ENCODE data around the gene KTI12. TPM values are rescaled to one million over a fixed set of nuclear protein-coding genes. Genes with fewer than 3 reads are reported as not detected.
A peak's percentile ranks its signal among the peaks of the same experiment; 100 is the strongest.
"Not testable (repeated sequence)": the region's sequence is repeated elsewhere in the genome, so short reads cannot be mapped to it uniquely, and the experiment has no call there.

Gene KTI12, protein sequence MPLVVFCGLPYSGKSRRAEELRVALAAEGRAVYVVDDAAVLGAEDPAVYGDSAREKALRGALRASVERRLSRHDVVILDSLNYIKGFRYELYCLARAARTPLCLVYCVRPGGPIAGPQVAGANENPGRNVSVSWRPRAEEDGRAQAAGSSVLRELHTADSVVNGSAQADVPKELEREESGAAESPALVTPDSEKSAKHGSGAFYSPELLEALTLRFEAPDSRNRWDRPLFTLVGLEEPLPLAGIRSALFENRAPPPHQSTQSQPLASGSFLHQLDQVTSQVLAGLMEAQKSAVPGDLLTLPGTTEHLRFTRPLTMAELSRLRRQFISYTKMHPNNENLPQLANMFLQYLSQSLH
- total RNA-seq, result 13.0 and 19.9 TPM in 2 replicates

DNA sequence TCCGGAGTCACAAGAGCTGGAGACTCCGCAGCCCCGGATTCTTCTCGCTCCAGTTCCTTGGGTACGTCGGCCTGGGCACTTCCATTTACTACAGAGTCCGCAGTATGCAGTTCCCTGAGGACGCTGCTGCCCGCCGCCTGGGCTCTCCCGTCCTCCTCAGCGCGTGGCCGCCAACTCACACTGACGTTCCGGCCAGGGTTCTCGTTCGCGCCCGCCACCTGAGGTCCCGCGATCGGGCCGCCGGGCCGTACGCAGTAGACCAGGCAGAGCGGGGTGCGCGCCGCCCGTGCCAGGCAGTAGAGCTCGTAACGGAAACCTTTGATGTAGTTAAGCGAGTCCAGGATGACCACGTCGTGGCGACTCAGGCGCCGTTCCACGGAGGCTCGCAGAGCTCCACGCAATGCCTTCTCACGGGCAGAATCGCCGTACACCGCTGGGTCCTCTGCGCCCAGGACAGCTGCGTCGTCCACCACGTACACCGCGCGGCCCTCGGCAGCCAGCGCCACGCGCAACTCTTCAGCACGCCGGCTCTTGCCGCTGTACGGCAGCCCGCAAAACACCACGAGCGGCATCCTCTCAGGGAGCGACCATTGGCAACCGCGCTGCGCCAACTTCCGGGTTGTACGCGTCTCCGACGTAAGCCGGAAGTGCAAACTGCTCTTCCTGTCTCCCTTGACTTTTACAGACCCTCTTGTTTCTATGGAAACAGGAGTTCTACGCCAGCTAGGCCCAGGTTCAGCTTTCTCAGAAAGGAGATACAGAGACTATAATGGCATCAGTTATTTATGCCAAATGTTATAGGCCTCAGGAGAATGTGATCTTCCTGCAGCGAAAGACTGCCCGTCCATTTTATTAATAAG is at the start of gene KTI12:
TSS of gene KTI12 (minus strand) at position 621 of the 860 bp plus-strand sequence. CDS start at position 572, 49 bp downstream.
- DNase-seq (ENCODE audit: low read depth), result peak; percentile 79
- Histone ChIP-seq H3K27me3 (ENCODE audit: control insufficient read depth, insufficient read depth, low read length) (no peaks in the 10 kb centered on the region), H3K36me3 (ENCODE audit: control insufficient read depth, insufficient read depth, low read length) (no peaks in the 10 kb centered on the region), H3K4me3 (ENCODE audit: low read depth, low read length) (peak within 1 kb of the TSS; percentile 100)
- TF ChIP-seq, protein P1, sequence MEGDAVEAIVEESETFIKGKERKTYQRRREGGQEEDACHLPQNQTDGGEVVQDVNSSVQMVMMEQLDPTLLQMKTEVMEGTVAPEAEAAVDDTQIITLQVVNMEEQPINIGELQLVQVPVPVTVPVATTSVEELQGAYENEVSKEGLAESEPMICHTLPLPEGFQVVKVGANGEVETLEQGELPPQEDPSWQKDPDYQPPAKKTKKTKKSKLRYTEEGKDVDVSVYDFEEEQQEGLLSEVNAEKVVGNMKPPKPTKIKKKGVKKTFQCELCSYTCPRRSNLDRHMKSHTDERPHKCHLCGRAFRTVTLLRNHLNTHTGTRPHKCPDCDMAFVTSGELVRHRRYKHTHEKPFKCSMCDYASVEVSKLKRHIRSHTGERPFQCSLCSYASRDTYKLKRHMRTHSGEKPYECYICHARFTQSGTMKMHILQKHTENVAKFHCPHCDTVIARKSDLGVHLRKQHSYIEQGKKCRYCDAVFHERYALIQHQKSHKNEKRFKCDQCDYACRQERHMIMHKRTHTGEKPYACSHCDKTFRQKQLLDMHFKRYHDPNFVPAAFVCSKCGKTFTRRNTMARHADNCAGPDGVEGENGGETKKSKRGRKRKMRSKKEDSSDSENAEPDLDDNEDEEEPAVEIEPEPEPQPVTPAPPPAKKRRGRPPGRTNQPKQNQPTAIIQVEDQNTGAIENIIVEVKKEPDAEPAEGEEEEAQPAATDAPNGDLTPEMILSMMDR (IDR thresholded peaks at IDR 0.05; ENCODE audit: insufficient read depth, low read length, poor library complexity, severe bottlenecking), result no peak

DNA sequence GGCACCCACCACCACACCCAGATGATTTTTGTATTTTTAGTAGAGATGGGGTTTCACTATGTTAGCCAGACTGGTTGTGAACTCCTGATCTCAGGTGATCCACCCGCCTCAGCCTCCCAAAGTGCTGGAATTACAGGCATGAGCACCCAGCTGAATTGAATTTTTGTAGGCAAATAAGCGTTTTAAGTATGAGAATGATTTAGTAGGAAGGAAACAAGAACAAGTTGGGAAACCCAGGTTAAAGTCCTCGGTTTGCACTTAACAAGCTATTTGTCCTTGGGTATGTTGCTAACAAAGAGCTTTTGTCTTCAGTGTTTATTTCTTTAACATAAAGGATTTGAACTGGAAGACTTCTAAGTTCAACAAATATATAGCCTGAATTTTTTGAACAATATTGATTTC is 46.4 kb upstream of the KTI12 start:
- TF ChIP-seq, protein P1 (IDR thresholded peaks at IDR 0.05; ENCODE audit: insufficient read depth, low read length, poor library complexity, severe bottlenecking), result no peak
- H3K27me3 ChIP-seq (ENCODE audit: control insufficient read depth, insufficient read depth, low read length), result no peaks in the 10 kb centered on the region
- H3K4me3 ChIP-seq (ENCODE audit: low read depth, low read length), result no peak overlapping the region
- DNase-seq (ENCODE audit: low read depth), result no peak
- no peaks in the 10 kb centered on the region for H3K36me3 ChIP-seq (ENCODE audit: control insufficient read depth, insufficient read depth, low read length)

DNA sequence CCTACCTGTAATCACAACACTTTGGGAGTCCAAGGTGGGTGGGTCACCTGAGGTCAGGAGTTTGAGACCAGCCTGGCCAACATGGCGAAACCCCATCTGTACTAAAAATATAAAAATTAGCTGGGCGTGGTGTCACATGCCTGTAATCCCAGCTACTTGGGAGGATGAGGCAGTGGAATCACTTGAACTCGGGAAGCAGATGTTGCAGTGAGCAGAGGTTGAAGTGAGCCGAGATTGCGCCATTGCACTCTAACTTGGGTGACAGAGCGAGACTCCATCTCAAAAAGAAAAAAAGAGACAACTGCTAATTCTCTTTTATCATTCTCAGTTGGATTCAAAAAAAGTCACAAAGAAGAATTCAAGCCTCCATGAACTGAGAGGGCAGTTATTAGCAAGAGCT is 43.7 kb upstream of the KTI12 start:
- H3K36me3 ChIP-seq (ENCODE audit: control insufficient read depth, insufficient read depth, low read length); H3K4me3 ChIP-seq (ENCODE audit: low read depth, low read length); H3K27me3 ChIP-seq (ENCODE audit: control insufficient read depth, insufficient read depth, low read length); DNase-seq (ENCODE audit: low read depth): not testable (repeated sequence)

DNA sequence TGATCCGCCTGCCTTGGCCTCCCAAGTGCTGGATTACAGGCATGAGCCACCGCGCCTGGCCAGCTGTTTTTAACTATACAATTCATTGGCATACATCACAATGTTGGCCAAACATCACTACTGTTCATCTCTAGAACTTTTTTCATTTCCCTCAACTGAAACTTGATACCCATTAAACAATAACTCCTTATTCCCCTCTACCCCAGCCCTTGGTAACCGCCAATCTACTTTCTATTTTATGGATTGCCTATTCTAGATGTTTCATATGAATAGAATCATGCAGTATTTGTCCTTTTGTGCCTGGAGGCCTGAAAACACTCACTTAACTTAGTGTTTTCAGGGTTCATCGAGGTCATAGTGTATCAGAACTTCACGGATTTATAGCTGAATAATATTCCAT is 38.7 kb upstream of the KTI12 start:
- no peak for DNase-seq (ENCODE audit: low read depth)
- H3K36me3 ChIP-seq (ENCODE audit: control insufficient read depth, insufficient read depth, low read length), result no peaks in the 10 kb centered on the region
- TF ChIP-seq, protein P1 (IDR thresholded peaks at IDR 0.05; ENCODE audit: insufficient read depth, low read length, poor library complexity, severe bottlenecking), result no peak
- no peak overlapping the region for H3K4me3 ChIP-seq (ENCODE audit: low read depth, low read length)
- H3K27me3 ChIP-seq (ENCODE audit: control insufficient read depth, insufficient read depth, low read length), result no peaks in the 10 kb centered on the region

DNA sequence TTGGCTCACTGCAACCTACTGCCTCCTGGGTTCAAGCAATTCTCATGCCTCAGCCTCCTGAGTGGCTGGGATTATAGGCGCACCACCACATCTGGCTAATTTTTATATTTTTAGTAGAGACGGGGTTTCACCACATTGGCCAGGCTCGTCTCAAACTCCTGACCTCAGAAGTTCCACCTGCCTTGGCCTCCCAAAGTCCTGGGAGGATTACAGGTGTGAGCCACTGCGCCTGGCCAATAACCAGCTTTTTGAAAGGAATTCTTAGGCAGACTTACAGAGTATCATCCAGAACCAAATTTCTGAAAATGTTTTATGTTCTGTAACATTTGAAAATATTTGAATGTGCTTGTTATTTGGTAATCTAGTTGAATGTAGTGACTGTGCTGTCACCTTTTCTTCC is 37.1 kb upstream of the KTI12 start:
- H3K36me3 ChIP-seq (ENCODE audit: control insufficient read depth, insufficient read depth, low read length), result no peaks in the 10 kb centered on the region
- TF ChIP-seq, protein P1 (IDR thresholded peaks at IDR 0.05; ENCODE audit: insufficient read depth, low read length, poor library complexity, severe bottlenecking), result no peak

DNA sequence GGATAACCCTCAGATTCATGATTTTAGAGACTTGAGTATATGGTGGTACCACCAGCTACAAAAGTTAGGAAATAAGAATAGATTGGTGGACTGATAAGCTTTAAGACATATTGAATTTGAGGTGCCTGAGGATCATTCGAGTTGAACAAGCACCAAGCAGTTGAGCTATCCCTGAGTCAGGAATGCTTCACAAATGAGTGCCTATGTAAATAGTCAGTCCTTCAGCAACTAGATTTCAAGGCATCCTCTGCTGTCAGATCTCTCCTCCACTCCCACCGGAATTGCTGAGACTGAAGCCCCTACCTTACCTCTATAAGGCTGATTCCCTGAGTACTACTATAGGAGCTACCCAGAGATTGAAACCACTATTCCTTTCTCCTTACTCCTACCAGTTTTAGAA is 29.6 kb upstream of the KTI12 start:
- no peak for DNase-seq (ENCODE audit: low read depth)
- TF ChIP-seq, protein P1 (IDR thresholded peaks at IDR 0.05; ENCODE audit: insufficient read depth, low read length, poor library complexity, severe bottlenecking), result no peak
- Histone ChIP-seq H3K27me3 (ENCODE audit: control insufficient read depth, insufficient read depth, low read length) (no peaks in the 10 kb centered on the region), H3K36me3 (ENCODE audit: control insufficient read depth, insufficient read depth, low read length) (peaks cover 2% of the 10 kb centered on the region), H3K4me3 (ENCODE audit: low read depth, low read length) (no peak overlapping the region)

More for the DNA sequence above, 37.1 kb upstream of the KTI12 start:
- H3K4me3 ChIP-seq (ENCODE audit: low read depth, low read length), result no peak overlapping the region
- H3K27me3 ChIP-seq (ENCODE audit: control insufficient read depth, insufficient read depth, low read length), result no peaks in the 10 kb centered on the region
- DNase-seq (ENCODE audit: low read depth), result no peak

Data from kidney epithelial cell (primary cell).